ENCODE results near the gene PYM1. TPM values are rescaled to one million over a fixed set of nuclear protein-coding genes. Genes with fewer than 3 reads are reported as not detected.
A peak's percentile ranks its signal among the peaks of the same experiment; 100 is the strongest.

The PYM1 gene
- total and polyA plus RNA-seq, 2 of the 13 experiments (the other 11 are each of a cell fraction or from before 2014, with no cell fraction given) = 44.0 to 51.8 TPM

DNA sequence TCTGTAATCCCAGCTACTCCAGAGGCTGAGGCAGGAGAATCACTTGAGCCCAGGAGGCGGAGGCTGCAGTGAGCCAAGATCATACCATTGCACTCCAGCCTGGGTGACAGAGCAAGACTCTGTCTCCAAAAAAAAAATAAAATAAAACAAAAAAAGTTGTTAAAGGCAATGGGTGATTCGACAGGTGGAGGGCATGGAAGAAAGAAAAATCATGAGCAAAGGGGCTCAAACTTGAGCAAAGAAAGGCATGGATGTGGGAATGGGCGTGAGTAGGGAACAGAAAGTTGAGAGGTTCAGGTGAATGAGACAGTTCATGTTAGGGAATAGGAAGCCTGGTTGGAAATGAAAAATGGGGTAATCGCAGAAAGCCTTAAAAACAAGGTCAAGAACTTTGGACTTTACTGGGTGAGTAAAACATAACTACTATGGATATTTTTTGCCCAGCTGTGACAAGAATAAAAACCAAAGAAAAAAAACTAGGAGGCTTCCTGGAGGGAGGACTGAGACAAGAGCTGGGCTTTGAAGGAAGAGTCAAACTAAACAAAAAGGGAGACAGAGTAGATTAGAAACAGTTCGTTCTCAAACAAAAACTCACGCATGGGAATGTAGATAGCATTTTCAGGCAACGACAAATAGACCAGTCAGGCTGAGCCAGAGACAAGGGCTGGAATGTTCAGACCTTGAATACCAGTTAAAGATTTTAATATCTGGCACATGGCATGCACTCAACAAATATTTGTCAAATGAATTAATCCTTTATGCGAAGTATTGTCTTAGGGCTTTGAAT is 18.8 kb downstream of the PYM1 start (continued):
- TF ChIP-seq ZNF546 (CRISPR knock-in tag; conservative IDR thresholded peaks at IDR 0.05) = no peak
- TF ChIP-seq YEATS4 (CRISPR knock-in tag; IDR thresholded peaks at IDR 0.05; ENCODE audit: borderline replicate concordance) = 0 out of 2 replicates have a peak, but pooled peaks have one; percentile 26
- no peak for TF ChIP-seq MAFK (conservative IDR thresholded peaks at IDR 0.05 in 1 of 2, IDR thresholded peaks at IDR 0.05 in 1 of 2; ENCODE audit: low read length in 2 of 2)
- TF ChIP-seq ZNF879 (CRISPR knock-in tag; IDR thresholded peaks at IDR 0.05) = no peak
- no peak for TF ChIP-seq TBX2 (CRISPR knock-in tag; IDR thresholded peaks at IDR 0.05; ENCODE audit: borderline replicate concordance)
- TF ChIP-seq, protein P1, sequence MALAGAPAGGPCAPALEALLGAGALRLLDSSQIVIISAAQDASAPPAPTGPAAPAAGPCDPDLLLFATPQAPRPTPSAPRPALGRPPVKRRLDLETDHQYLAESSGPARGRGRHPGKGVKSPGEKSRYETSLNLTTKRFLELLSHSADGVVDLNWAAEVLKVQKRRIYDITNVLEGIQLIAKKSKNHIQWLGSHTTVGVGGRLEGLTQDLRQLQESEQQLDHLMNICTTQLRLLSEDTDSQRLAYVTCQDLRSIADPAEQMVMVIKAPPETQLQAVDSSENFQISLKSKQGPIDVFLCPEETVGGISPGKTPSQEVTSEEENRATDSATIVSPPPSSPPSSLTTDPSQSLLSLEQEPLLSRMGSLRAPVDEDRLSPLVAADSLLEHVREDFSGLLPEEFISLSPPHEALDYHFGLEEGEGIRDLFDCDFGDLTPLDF (CRISPR knock-in tag; IDR thresholded peaks at IDR 0.05) = no peak
- TF ChIP-seq ZNF569 (CRISPR knock-in tag; IDR thresholded peaks at IDR 0.05; ENCODE audit: borderline replicate concordance) = no peak
- TF ChIP-seq, protein P2, sequence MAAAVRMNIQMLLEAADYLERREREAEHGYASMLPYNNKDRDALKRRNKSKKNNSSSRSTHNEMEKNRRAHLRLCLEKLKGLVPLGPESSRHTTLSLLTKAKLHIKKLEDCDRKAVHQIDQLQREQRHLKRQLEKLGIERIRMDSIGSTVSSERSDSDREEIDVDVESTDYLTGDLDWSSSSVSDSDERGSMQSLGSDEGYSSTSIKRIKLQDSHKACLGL (CRISPR knock-in tag; IDR thresholded peaks at IDR 0.05) = no peak
- no peak for TF ChIP-seq KDM1A (CRISPR knock-in tag; IDR thresholded peaks at IDR 0.05)
- TF ChIP-seq DPF2 (CRISPR knock-in tag; IDR thresholded peaks at IDR 0.05; ENCODE audit: borderline replicate concordance, low read depth) = no peak
- TF ChIP-seq, protein P3, sequence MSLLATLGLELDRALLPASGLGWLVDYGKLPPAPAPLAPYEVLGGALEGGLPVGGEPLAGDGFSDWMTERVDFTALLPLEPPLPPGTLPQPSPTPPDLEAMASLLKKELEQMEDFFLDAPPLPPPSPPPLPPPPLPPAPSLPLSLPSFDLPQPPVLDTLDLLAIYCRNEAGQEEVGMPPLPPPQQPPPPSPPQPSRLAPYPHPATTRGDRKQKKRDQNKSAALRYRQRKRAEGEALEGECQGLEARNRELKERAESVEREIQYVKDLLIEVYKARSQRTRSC (CRISPR knock-in tag; IDR thresholded peaks at IDR 0.05; ENCODE audit: low read depth) = no peak
- TF ChIP-seq HDAC1 (CRISPR knock-in tag; IDR thresholded peaks at IDR 0.05) = no peak
- no peak for TF ChIP-seq CEBPB (IDR thresholded peaks at IDR 0.05; ENCODE audit: borderline replicate concordance, low read depth, low read length)
- peak; percentile 87 for TF ChIP-seq TEAD3 (CRISPR knock-in tag; optimal IDR thresholded peaks at IDR 0.05; ENCODE audit: borderline replicate concordance)
- TF ChIP-seq ZBTB21 (CRISPR knock-in tag; IDR thresholded peaks at IDR 0.05) = no peak
- peak; percentile 66 for TF ChIP-seq HNF4A (CRISPR knock-in tag; IDR thresholded peaks at IDR 0.05)
- TF ChIP-seq CCDC6 (CRISPR knock-in tag; IDR thresholded peaks at IDR 0.05) = no peak
- no peak for TF ChIP-seq ZNF746 (CRISPR knock-in tag; IDR thresholded peaks at IDR 0.05)
- TF ChIP-seq, protein P4, sequence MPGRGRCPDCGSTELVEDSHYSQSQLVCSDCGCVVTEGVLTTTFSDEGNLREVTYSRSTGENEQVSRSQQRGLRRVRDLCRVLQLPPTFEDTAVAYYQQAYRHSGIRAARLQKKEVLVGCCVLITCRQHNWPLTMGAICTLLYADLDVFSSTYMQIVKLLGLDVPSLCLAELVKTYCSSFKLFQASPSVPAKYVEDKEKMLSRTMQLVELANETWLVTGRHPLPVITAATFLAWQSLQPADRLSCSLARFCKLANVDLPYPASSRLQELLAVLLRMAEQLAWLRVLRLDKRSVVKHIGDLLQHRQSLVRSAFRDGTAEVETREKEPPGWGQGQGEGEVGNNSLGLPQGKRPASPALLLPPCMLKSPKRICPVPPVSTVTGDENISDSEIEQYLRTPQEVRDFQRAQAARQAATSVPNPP (CRISPR knock-in tag; IDR thresholded peaks at IDR 0.05) = no peak
- TF ChIP-seq, protein P5, sequence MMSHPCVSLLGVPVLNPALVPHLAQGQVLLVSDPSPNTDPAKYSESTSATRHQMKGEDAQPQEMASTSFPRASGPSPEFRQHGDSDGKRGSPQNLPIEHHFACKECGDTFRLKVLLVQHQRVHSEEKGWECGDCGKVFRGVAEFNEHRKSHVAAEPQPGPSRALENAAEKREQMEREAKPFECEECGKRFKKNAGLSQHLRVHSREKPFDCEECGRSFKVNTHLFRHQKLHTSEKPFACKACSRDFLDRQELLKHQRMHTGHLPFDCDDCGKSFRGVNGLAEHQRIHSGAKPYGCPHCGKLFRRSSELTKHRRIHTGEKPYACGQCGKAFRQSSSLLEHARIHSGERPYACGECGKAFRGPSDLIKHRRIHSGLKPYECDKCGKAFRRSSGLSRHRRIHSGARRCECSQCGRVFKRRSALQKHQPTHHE (CRISPR knock-in tag; IDR thresholded peaks at IDR 0.05; ENCODE audit: borderline replicate concordance) = no peak
- TF ChIP-seq, protein P6, sequence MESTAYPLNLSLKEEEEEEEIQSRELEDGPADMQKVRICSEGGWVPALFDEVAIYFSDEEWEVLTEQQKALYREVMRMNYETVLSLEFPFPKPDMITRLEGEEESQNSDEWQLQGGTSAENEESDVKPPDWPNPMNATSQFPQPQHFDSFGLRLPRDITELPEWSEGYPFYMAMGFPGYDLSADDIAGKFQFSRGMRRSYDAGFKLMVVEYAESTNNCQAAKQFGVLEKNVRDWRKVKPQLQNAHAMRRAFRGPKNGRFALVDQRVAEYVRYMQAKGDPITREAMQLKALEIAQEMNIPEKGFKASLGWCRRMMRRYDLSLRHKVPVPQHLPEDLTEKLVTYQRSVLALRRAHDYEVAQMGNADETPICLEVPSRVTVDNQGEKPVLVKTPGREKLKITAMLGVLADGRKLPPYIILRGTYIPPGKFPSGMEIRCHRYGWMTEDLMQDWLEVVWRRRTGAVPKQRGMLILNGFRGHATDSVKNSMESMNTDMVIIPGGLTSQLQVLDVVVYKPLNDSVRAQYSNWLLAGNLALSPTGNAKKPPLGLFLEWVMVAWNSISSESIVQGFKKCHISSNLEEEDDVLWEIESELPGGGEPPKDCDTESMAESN (CRISPR knock-in tag; conservative IDR thresholded peaks at IDR 0.05) = no peak
- TF ChIP-seq MIER2 (CRISPR knock-in tag; IDR thresholded peaks at IDR 0.05) = no peak

All from HepG2 (cell line).